Testis (tissue), 2 donors: ENCODE data around the gene SERPIND1.

Experiments
- POLR2A ChIP-seq: fragments of 450-650 bp; IDR thresholded peaks from one replicate; pipeline ENCODE4 v1.6.1; 2017; ENCODE audit warnings: antibody characterized with exemption, mild to moderate bottlenecking, moderate library complexity
- TF ChIP-seq, protein P1 (sequence below), 3 experiments: fragments of 450-650 bp in 2 of 3; fragments of 200-600 bp in 1 of 3; sonication (generic) in 1 of 3; IDR thresholded peaks; one replicate each; pipeline ENCODE4 v1.5.1; 2016 to 2019; ENCODE audit warnings: antibody characterized with exemption in 3 of 3, mild to moderate bottlenecking in 2 of 3, moderate library complexity in 1 of 3

DNA sequence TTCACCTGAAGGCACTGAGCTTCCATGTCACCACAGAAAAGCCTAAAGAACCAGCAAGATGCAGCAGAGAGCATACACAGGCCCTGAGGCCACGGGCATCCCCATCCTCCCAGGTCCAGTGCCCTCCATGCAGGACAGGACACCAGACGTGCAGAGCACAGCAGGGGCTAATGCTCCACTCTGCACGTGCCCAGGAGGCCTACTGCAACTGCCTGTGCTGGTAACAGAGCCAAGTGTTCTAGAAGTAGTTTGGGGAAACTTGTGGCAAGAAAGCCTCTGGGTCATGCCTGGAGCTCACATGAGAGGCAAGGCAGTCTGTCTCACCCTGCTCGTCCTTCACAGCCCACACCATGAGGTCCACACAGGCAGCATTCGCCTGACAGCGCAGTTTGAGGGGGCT lies 30.7 kb downstream of the SERPIND1 start:
- TF ChIP-seq, protein P1, sequence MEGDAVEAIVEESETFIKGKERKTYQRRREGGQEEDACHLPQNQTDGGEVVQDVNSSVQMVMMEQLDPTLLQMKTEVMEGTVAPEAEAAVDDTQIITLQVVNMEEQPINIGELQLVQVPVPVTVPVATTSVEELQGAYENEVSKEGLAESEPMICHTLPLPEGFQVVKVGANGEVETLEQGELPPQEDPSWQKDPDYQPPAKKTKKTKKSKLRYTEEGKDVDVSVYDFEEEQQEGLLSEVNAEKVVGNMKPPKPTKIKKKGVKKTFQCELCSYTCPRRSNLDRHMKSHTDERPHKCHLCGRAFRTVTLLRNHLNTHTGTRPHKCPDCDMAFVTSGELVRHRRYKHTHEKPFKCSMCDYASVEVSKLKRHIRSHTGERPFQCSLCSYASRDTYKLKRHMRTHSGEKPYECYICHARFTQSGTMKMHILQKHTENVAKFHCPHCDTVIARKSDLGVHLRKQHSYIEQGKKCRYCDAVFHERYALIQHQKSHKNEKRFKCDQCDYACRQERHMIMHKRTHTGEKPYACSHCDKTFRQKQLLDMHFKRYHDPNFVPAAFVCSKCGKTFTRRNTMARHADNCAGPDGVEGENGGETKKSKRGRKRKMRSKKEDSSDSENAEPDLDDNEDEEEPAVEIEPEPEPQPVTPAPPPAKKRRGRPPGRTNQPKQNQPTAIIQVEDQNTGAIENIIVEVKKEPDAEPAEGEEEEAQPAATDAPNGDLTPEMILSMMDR (IDR thresholded peaks at IDR 0.05), result no peak
- no peak for TF ChIP-seq POLR2A
